NCI-H2081 treated with DMSO at 0.1 percent for 48 hours (cell line): Measurements from ENCODE around the gene CA14.
"Not testable (repeated sequence)": the region's sequence is repeated elsewhere in the genome, so short reads cannot be mapped to it uniquely, and the experiment has no call there.

ENCODE experiments used
- DNase-seq: peaks from one replicate; lab custom pipeline; 2025; lab: John Stamatoyannopoulos, UW

Gene CA14

GRCh38 chr1:150281758-150282557 lies 24.4 kb downstream of the CA14 start, which contains the start of gene CIART:
CIART (plus strand) TSS chr1:150282554; CDS start chr1:150283268, 714 bp downstream.
- DNase-seq: peak; percentile 99

DNA sequence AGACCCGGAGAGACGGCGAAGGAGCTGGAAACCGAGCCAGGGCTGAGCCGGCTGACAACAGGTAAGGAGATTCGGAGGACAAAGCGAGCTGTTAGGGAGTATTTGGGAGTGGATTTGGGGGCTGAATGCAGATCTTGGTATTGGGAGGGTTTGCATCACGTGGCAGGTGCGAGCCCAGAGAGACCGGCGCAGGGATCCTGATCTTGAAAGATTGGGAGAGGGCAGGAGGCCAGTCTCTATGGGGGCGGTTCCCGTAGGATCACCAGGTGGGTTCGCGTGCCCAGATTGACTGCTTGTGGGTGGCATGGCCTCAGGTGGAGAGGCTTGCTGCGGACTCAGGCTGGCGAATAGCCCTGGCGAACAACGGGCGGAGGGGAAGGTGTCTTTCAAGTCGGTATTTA lies 25.0 kb downstream of the CA14 start:
- peak; percentile 67 for DNase-seq

DNA sequence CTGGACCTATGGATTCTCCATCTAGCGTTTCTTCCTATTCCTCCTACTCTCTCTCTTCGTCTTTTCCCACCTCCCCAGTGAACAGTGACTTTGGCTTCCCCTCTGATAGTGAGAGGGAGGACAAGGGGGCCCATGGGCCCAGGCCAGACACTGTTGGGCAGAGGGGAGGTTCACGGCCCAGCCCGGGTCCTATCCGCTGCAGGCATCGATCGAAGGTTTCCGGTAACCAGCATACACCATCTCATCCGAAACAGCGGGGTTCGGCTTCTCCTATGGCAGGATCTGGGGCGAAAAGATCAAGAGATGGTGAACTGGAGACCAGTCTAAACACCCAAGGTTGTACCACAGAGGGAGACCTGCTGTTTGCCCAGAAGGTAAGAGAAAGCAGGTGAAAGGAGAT lies 25.7 kb downstream of the CA14 start:
- no peak for DNase-seq

- DNase-seq: no peak
Observed at GRCh38 chr1:150288382-150288781, 30.8 kb downstream of the CA14 start.

DNA sequence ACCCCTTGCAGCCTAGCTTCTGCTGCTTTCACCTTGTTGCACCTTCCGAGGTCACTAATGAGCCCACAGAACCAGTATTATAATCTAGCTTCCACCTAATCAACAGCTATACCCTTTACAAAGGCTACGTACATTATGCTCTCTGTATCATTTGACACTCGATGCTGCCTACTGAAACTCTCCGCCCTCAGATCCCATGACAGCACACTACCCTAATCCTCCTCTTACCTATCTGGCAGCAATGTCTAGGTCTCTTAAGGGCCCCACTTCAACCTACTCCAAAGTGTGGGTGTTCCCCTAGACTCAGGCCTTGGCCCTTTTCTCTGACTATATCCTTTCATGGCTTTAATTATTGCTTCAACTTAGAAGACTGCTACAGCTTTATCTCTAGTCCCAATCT lies 31.2 kb downstream of the CA14 start:
- no peak for DNase-seq

DNA sequence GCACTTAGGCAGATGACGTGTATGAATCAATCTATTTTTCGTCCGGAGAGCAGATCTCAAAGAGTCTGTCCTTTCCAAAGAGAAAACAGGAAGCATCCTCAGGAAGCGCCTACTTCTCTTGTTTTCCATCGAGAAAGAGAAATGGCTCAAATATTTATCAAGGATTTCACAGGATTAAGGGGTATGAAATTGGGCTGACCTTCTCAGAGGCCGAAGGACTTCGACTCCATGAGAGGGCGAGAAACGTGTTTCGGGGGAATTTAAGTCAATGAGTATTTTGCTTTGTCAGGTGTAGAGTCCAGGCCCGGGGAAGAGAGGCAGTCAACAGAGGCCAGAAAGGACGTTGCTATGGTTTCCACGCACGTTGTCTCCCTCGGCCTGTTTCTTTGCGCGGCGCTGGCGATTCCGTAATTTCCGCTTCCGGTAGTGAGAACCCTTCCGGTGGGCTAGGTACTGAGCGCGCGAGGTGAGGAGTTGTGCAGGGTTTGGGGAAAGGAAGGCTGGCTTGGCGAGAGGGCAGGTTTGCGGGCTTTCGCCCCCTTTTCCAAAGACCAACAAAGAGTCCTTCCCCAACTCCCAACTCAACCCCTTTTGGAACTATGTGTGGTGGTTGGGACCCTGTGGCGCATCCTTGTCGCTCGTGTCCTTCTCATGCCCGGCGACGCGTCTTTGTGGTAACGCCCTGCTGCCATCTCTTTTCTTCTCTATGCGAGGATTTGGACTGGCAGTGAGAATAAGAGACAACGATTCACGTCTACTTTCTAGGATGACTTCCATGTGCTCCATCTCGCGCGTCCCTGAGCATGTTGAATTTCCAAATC lies 36.1 kb downstream of the CA14 start, which contains the start of gene MRPS21:
TSS of gene MRPS21 (plus strand) at position 429 of the 821 bp plus-strand sequence. CDS start 506 bp downstream, outside the sequence.
- DNase-seq: peak; percentile 64

GRCh38 chr1:150295476-150295875 lies 37.9 kb downstream of the CA14 start:
- no peak for DNase-seq

- DNase-seq: no peak
Observed at GRCh38 chr1:150299716-150300115, 42.1 kb downstream of the CA14 start.

- no peak for DNase-seq
Observed at GRCh38 chr1:150302338-150302737, 44.8 kb downstream of the CA14 start.

- DNase-seq: no peak
Observed at GRCh38 chr1:150302902-150303301, 45.3 kb downstream of the CA14 start.

- DNase-seq: not testable (repeated sequence)
Observed at GRCh38 chr1:150308585-150308984, 51.0 kb downstream of the CA14 start.

DNA sequence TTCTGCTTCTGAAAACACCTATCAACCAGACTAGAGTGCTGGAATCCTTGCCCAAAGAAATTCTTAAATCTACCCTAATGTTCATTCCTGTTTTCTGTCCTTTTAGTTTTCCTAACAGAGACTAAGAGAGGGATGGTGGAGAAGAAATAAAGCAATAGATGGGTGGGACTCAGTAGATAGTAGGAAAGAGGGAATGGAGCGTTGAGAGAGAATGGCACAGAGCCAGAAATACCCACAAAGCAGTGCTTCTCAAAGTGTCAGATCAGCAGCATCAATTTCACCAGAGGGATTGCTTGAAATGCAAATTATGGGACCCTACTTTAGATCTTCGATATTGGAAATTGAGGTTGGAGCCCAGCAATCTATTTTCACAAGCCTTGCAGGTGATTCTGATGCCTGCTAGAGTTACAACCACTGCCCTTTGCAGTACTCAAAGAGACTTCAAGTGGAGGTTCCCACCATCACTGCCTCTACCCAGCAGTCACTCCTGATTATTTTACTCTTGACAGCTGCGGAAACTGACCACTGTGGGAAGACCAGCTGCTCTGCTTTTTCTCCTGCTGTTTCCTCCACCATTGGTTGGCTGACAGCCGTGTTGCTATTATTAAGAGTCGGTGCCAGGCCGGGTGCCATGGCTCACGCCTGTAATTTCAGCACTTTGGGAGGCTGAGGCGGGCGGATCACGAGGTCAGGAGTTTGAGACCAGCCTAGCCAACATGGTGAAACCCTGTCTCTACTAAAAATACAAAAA lies 52.4 kb downstream of the CA14 start:
- DNase-seq: peak; percentile 41

- DNase-seq: no peak
Observed at GRCh38 chr1:150311762-150312161, 54.2 kb downstream of the CA14 start.
